D721Med (cell line): ENCODE measurements around the gene RBKS.

Source experiments
- DNase-seq: peaks from one replicate; pipeline ENCODE4 v3.0.0; 2011; ENCODE audit warnings: low spot score; ENCODE audit not compliant: insufficient read length
- FAIRE-seq: peaks from 2 replicates; lab custom pipeline; 2011; peaks lifted over from hg19 to GRCh38; lab: Jason Lieb, UNC
- TF ChIP-seq, protein P1 (sequence below): IDR thresholded peaks from 2 replicates; pipeline ENCODE4 v1.5.1; 2012; ENCODE audit warnings: mild to moderate bottlenecking, control low read depth; ENCODE audit not compliant: insufficient read depth; ENCODE audit errors: missing control alignments

The RBKS gene

DNA sequence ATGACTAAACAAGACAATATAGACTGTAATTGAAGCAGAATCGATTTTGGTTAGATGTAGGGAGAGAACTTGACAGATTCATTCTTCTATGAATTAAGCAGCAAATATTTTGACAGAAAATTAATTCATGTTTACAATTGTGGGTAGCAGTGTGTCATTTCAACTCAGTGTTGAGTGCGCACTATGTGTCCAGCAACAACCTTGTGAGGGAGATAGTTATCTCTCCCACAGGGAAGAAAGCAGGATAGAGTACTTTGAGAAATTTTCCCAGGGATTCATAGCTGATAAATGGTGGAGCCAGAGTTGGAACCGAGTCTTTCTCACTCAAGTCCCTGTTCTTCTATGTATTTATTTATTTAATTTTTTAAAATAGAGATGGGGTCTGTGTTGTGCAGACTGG is 113.5 kb downstream of the RBKS start:
- DNase-seq = no peak
- TF ChIP-seq, protein P1, sequence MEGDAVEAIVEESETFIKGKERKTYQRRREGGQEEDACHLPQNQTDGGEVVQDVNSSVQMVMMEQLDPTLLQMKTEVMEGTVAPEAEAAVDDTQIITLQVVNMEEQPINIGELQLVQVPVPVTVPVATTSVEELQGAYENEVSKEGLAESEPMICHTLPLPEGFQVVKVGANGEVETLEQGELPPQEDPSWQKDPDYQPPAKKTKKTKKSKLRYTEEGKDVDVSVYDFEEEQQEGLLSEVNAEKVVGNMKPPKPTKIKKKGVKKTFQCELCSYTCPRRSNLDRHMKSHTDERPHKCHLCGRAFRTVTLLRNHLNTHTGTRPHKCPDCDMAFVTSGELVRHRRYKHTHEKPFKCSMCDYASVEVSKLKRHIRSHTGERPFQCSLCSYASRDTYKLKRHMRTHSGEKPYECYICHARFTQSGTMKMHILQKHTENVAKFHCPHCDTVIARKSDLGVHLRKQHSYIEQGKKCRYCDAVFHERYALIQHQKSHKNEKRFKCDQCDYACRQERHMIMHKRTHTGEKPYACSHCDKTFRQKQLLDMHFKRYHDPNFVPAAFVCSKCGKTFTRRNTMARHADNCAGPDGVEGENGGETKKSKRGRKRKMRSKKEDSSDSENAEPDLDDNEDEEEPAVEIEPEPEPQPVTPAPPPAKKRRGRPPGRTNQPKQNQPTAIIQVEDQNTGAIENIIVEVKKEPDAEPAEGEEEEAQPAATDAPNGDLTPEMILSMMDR = no peak
- FAIRE-seq = no peak

DNA sequence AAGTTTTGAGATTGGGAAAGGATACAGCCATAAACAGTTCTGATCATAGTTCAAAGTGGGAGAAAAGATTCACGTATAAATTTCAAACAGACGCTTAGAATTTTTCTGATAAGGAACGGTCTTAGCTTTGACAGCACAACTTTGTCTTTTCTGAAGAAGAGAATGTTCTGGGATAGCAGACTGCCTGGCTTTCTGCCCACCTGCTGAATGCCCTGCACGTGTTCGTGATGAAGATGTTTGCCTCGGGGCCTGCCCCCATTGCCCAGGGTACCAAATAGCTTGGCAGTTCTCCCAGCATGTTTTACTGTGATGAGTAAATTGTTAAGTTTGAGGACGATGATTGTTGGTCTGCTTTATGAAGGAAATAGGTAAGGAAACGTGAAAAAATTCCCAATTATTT is 114.1 kb downstream of the RBKS start:
- FAIRE-seq = no peak
- DNase-seq = no peak
- TF ChIP-seq, protein P1 = no peak

DNA sequence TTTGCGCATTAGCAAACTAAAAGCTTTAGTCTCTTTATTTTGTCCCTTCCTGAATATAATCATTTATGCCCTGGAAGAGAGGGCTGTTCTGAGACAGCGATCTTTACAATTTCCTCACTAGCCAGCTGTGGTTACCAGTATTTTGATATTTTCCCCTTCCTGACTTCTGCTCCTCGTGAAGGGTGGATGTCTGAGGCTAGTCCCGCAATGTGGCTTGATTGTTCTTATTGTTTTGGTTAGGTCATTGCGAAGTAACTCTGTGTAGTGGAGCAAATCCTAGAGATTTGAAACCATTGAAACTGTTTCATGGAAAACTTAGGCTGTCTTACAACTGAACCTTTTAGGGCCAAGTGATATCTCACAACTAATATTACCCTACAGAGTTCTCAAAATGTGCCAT is 116.2 kb downstream of the RBKS start:
- FAIRE-seq = no peak
- TF ChIP-seq, protein P1 = no peak
- DNase-seq = no peak

DNA sequence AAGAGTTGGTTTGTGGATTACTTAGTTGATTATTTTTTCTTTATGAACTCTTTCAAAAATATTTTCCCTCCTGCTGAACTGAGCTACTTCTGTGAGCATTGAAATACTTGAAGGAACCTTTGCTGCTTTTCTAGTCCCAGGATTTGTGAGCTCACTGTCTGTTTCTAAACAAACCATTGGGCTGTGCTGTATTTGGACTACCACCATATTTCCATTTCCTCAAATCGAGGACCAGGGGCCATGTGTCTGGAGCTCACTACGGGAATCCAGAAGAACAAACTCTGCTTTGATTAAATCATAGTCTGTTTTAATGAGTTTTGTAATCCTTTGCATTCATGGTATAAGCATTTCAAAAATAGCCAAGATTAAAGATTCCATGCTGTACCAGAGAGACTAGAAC is 117.4 kb downstream of the RBKS start:
- no peak for FAIRE-seq
- no peak for DNase-seq
- TF ChIP-seq, protein P1 = no peak

DNA sequence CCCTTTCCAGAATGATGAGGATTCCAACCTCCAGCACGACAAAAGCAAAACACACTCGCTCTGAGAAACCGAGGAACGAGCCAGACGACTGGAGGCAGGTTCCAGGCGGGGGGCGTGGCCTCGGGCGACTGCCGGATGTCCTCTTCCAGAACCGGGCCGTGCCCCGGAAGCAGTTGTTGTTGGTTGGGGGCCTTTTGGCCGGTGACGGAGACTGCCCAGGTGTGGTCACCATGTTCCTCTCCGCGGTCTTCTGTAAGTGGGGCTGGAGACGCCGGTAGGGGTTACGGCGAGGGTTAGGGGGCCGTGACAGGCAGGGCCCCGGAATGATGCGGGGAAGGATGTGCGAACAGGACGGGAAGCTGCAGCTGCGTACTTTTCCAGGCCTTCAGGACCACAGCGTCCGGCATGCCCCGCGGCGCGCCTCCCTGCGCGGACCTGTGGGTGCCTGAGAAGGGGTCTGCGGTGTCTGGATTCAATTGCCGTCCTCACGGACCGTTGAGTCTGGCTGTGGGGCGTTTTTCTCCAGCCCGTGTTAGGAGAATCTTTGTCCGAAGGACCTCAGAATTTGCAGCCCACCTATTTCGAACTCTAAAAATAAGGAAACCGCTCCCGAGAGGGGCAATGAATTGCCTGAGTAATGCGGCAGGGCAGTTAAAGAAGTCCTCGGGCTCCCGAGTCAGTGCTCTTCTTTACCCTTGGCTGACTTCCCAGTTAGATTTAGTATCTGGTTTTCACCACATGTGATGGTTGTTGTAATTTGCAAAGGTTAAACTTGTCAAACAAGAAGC is 118.4 kb downstream of the RBKS start, which contains the start of gene MRPL33:
Gene MRPL33, plus strand, starts transcription at position 172 of the 788 bp plus-strand sequence. Its CDS starts 59 bp downstream, at position 231.
- TF ChIP-seq, protein P1 = no peak
- DNase-seq (peak; percentile 89), FAIRE-seq (no peak)

DNA sequence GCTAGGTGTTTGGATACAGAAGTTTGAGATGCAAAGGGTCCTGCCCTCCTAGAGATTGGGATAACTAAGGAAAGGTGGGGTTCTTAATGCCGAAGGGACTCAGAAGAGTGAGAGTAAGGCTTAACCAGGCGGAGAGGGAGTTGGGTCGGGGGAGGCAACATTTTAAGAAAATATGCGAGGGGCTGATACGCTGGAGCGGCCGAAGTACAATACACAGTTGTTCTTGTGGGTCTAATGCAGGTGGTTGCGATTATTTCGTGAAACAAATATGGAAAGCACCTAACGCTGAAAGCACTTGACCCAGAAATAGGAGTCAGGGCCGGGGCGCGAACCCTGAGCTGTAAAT is 119.0 kb downstream of the RBKS start:
- no peak for FAIRE-seq
- TF ChIP-seq, protein P1 = no peak
- no peak for DNase-seq

DNA sequence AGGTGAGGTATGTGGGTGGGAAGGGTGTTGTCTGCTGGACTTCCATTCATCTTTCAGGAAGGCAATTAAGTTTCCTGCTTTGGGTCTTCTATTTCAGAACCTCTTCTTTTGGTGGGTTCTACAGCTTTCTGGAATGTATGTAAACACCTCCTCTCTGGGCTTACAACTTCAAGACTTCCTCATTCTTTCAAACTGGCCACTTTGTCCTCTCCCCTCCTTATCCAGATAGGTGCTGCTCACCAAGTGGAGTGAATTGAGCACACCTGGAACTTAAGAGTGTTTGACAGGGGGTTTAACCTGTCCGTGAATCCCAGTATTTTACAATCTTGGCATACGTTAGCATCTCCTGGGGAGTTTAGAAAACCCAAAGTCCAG is 123.9 kb downstream of the RBKS start:
- TF ChIP-seq, protein P1 = no peak
- DNase-seq (no peak), FAIRE-seq (no peak)
